ENCODE results near the gene SGPL1.
A peak's percentile ranks its signal among the peaks of the same experiment; 100 is the strongest.

SGPL1 gene

GRCh38 chr10:70874061-70874460 lies 58.3 kb downstream of the SGPL1 start:
- Histone ChIP-seq H3K4me3 (replicated peaks; ENCODE audit: insufficient read depth, low read length) (no peak overlapping the region), H3K27me3 (ENCODE audit: insufficient read depth, poor library complexity, severe bottlenecking) (no peaks in the 10 kb centered on the region), H3K27ac (replicated peaks) (no peak overlapping the region)
- TF ChIP-seq, protein P1, sequence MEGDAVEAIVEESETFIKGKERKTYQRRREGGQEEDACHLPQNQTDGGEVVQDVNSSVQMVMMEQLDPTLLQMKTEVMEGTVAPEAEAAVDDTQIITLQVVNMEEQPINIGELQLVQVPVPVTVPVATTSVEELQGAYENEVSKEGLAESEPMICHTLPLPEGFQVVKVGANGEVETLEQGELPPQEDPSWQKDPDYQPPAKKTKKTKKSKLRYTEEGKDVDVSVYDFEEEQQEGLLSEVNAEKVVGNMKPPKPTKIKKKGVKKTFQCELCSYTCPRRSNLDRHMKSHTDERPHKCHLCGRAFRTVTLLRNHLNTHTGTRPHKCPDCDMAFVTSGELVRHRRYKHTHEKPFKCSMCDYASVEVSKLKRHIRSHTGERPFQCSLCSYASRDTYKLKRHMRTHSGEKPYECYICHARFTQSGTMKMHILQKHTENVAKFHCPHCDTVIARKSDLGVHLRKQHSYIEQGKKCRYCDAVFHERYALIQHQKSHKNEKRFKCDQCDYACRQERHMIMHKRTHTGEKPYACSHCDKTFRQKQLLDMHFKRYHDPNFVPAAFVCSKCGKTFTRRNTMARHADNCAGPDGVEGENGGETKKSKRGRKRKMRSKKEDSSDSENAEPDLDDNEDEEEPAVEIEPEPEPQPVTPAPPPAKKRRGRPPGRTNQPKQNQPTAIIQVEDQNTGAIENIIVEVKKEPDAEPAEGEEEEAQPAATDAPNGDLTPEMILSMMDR (IDR thresholded peaks at IDR 0.05; ENCODE audit: insufficient read depth, low read length), result no peak
- no peak for TF ChIP-seq GABPA (IDR thresholded peaks at IDR 0.05; ENCODE audit: low read depth)
- TF ChIP-seq SPI1 (IDR thresholded peaks at IDR 0.05; ENCODE audit: borderline replicate concordance, low read depth), result no peak
- TF ChIP-seq, protein P2, sequence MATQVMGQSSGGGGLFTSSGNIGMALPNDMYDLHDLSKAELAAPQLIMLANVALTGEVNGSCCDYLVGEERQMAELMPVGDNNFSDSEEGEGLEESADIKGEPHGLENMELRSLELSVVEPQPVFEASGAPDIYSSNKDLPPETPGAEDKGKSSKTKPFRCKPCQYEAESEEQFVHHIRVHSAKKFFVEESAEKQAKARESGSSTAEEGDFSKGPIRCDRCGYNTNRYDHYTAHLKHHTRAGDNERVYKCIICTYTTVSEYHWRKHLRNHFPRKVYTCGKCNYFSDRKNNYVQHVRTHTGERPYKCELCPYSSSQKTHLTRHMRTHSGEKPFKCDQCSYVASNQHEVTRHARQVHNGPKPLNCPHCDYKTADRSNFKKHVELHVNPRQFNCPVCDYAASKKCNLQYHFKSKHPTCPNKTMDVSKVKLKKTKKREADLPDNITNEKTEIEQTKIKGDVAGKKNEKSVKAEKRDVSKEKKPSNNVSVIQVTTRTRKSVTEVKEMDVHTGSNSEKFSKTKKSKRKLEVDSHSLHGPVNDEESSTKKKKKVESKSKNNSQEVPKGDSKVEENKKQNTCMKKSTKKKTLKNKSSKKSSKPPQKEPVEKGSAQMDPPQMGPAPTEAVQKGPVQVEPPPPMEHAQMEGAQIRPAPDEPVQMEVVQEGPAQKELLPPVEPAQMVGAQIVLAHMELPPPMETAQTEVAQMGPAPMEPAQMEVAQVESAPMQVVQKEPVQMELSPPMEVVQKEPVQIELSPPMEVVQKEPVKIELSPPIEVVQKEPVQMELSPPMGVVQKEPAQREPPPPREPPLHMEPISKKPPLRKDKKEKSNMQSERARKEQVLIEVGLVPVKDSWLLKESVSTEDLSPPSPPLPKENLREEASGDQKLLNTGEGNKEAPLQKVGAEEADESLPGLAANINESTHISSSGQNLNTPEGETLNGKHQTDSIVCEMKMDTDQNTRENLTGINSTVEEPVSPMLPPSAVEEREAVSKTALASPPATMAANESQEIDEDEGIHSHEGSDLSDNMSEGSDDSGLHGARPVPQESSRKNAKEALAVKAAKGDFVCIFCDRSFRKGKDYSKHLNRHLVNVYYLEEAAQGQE (IDR thresholded peaks at IDR 0.05; ENCODE audit: insufficient replicate concordance, low read depth), result no peak
- no peak for TF ChIP-seq POLR2AphosphoS5 (IDR thresholded peaks at IDR 0.05; ENCODE audit: low read depth)
- DNase-seq (ENCODE audit: low read depth in 1 of 2, low spot score in 1 of 2), result no peak

DNA sequence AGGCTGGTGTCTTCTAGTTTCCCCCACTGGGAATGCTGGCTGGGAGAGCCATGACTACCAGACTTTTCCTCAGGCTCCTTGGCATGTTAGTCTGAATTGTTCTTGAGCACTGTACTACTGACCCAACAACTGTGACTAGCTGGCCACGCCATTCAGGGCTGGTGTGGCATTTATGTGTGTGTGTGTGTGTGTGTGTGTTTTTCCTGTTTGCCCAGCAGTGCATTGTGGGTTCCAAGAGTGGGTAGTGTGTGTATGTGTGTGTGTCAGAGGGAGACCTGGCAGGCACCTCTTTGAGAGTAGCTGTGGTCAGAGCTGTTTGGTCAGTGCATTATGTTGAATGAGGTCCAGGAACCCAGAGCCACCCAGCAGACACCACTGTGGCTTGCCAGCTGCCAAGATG lies 63.5 kb downstream of the SGPL1 start:
- TF ChIP-seq GABPA (IDR thresholded peaks at IDR 0.05; ENCODE audit: low read depth) (no peak), POLR2AphosphoS5 (IDR thresholded peaks at IDR 0.05; ENCODE audit: low read depth) (no peak), SPI1 (IDR thresholded peaks at IDR 0.05; ENCODE audit: borderline replicate concordance, low read depth) (no peak)
- TF ChIP-seq, protein P2 (IDR thresholded peaks at IDR 0.05; ENCODE audit: insufficient replicate concordance, low read depth), result no peak
- TF ChIP-seq, protein P1 (IDR thresholded peaks at IDR 0.05; ENCODE audit: insufficient read depth, low read length), result no peak
- H3K27me3 ChIP-seq (ENCODE audit: insufficient read depth, poor library complexity, severe bottlenecking), result no peaks in the 10 kb centered on the region
- no peak overlapping the region for H3K4me3 ChIP-seq (replicated peaks; ENCODE audit: insufficient read depth, low read length)
- H3K27ac ChIP-seq (replicated peaks), result no peak overlapping the region
- no peak for DNase-seq (ENCODE audit: low read depth in 1 of 2, low spot score in 1 of 2)

GRCh38 chr10:70880077-70880534 lies 64.4 kb downstream of the SGPL1 start:
- no peak overlapping the region for H3K4me3 ChIP-seq (replicated peaks; ENCODE audit: insufficient read depth, low read length)
- TF ChIP-seq, protein P1 (IDR thresholded peaks at IDR 0.05; ENCODE audit: insufficient read depth, low read length), result peak; percentile 87
- no peak for TF ChIP-seq POLR2AphosphoS5 (IDR thresholded peaks at IDR 0.05; ENCODE audit: low read depth)
- TF ChIP-seq, protein P2 (IDR thresholded peaks at IDR 0.05; ENCODE audit: insufficient replicate concordance, low read depth), result no peak
- DNase-seq (ENCODE audit: low read depth in 1 of 2, low spot score in 1 of 2), result peak; percentile 69 to 78
- H3K27ac ChIP-seq (replicated peaks), result no peak overlapping the region
- no peaks in the 10 kb centered on the region for H3K27me3 ChIP-seq (ENCODE audit: insufficient read depth, poor library complexity, severe bottlenecking)
